ENCODE measurements around the gene MTERF4.

Gene MTERF4

DNA sequence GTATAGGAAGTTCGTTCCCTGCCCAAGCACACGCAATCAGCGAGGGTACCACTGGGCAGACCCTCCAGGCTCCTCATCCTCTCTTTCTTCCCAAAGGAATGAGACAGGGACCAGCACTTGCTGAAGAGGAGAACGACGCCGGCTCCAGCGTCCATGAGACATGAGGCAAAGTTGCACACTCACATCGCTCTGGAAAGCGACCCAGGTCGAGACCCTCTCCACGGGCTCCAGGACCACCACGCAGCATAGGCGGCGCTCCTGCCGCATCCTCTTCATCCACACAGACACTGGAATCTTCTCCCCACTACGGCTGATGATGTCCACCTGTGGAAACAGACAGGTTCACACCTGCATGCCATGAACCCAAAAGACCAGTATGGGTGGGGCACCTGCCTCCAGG, 36.4 kb upstream of the MTERF4 start:
- H3K4me3 ChIP-seq (ENCODE audit: low read depth, low read length), result no peak overlapping the region
- TF ChIP-seq, protein P1, sequence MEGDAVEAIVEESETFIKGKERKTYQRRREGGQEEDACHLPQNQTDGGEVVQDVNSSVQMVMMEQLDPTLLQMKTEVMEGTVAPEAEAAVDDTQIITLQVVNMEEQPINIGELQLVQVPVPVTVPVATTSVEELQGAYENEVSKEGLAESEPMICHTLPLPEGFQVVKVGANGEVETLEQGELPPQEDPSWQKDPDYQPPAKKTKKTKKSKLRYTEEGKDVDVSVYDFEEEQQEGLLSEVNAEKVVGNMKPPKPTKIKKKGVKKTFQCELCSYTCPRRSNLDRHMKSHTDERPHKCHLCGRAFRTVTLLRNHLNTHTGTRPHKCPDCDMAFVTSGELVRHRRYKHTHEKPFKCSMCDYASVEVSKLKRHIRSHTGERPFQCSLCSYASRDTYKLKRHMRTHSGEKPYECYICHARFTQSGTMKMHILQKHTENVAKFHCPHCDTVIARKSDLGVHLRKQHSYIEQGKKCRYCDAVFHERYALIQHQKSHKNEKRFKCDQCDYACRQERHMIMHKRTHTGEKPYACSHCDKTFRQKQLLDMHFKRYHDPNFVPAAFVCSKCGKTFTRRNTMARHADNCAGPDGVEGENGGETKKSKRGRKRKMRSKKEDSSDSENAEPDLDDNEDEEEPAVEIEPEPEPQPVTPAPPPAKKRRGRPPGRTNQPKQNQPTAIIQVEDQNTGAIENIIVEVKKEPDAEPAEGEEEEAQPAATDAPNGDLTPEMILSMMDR (IDR thresholded peaks at IDR 0.05; ENCODE audit: low read depth, low read length), result no peak

DNA sequence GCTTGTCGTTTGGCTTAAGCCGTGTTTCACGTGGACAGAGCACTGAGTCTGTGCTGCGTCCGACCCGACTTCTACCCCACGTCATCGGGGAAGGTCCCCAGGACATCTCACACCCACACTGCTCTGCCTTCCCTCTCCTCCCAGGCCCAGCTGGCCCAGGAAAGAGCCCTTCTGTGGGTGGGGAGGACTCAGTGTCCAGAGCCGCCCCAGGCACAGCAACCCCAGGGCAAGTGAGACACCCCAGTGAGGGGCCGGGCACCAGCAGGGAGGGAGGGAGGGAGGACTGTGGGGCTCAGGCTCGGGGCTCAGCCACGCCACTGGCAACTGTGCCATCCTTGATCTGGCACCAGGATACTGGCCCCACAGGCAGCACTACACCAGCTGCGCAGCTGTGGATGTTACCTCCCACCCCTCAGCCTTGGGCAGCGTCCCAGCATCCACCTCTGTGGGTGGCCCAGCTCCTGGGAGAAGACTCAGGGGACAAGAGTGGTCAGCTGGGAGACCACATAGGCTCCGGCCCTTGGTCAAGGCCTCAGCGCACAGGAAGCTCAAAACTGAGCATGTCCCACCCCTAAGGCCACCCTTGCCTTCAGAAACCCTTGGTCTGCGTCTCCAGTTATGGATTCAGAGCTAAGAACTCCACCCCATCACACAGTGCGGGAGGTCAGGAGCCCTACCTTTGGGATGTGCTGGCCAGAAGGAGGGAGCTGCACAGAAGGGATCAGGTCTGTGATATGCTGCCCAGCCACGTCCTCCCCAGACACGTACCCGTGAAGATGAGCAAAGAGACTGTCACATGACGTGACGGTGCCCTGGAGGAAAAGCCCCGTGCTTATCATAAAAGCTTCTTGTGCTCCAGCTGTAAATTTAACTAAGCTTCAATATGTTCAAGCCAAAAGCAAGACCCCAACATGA, 35.4 kb upstream of the MTERF4 start:
- TF ChIP-seq, protein P1 (IDR thresholded peaks at IDR 0.05; ENCODE audit: low read depth, low read length), result no peak
- H3K4me3 ChIP-seq (ENCODE audit: low read depth, low read length), result no peak overlapping the region

GRCh38 chr2:241136661-241137260, 34.7 kb upstream of the MTERF4 start:
- TF ChIP-seq, protein P1 (IDR thresholded peaks at IDR 0.05; ENCODE audit: low read depth, low read length), result no peak
- H3K4me3 ChIP-seq (ENCODE audit: low read depth, low read length), result no peak overlapping the region

- TF ChIP-seq, protein P1 (IDR thresholded peaks at IDR 0.05; ENCODE audit: low read depth, low read length), result no peak
- no peak overlapping the region for H3K4me3 ChIP-seq (ENCODE audit: low read depth, low read length)
Observed at GRCh38 chr2:241136191-241136590, 34.1 kb upstream of the MTERF4 start.

- H3K4me3 ChIP-seq (ENCODE audit: low read depth, low read length), result no peak overlapping the region
- TF ChIP-seq, protein P1 (IDR thresholded peaks at IDR 0.05; ENCODE audit: low read depth, low read length), result no peak
Observed at GRCh38 chr2:241135737-241136136, 33.6 kb upstream of the MTERF4 start.

DNA sequence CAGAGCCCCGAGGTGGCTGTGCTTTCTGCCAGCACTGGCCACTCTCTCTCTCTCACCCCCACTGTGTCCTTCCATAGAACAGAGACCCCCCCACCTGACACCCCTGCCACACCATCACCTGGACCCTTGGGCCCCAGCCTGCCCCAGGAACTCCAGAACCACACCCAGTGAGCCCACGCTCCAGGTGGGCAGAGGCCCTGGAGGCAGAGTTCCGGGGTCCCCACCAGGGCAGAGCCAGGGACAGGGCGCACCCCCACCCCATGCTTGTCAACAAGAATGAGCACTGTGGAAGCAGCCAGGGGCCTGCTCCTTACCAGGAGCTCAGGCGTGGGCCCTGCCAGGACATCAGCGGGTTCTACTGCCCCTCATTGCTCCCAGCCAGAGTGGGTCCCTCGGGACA, 32.6 kb upstream of the MTERF4 start:
- H3K4me3 ChIP-seq (ENCODE audit: low read depth, low read length), result no peak overlapping the region
- TF ChIP-seq, protein P1 (IDR thresholded peaks at IDR 0.05; ENCODE audit: low read depth, low read length), result no peak

- TF ChIP-seq, protein P1 (IDR thresholded peaks at IDR 0.05; ENCODE audit: low read depth, low read length), result no peak
- H3K4me3 ChIP-seq (ENCODE audit: low read depth, low read length), result no peak overlapping the region
Observed at GRCh38 chr2:241133436-241133820, 31.3 kb upstream of the MTERF4 start.
